IPS-20b (cell line): ENCODE results near the gene GDPD3.
A peak's percentile ranks its signal among the peaks of the same experiment; 100 is the strongest.
"Not testable (repeated sequence)": the region's sequence is repeated elsewhere in the genome, so short reads cannot be mapped to it uniquely, and the experiment has no call there.

Experiments used
- H3K27ac ChIP-seq: one replicate; pipeline ENCODE4 v1.5.1; 2013; ENCODE audit warnings: low read length
- H3K27me3 ChIP-seq: 2 replicates; pipeline ENCODE4 v1.6.1; 2013; ENCODE audit warnings: mild to moderate bottlenecking, low read length, inconsistent platforms; ENCODE audit not compliant: insufficient read depth
- H3K36me3 ChIP-seq: 2 replicates; pipeline ENCODE4 v1.6.1; 2013; ENCODE audit warnings: low read depth, mild to moderate bottlenecking, inconsistent platforms, low read length, moderate library complexity; ENCODE audit not compliant: insufficient read depth
- H3K4me1 ChIP-seq: 2 replicates; pipeline ENCODE4 v1.6.1; 2013; ENCODE audit warnings: mild to moderate bottlenecking, control low read depth, inconsistent platforms, low read length, moderate library complexity; ENCODE audit not compliant: insufficient read depth
- H3K4me3 ChIP-seq: 2 replicates; pipeline ENCODE4 v1.5.1; 2013; ENCODE audit warnings: mild to moderate bottlenecking, low read length, inconsistent platforms
- H3K9ac ChIP-seq: 2 replicates; pipeline ENCODE4 v1.6.1; 2013; ENCODE audit warnings: low read depth, mild to moderate bottlenecking, inconsistent platforms, low read length, moderate library complexity
- H3K9me3 ChIP-seq: 2 replicates; pipeline ENCODE4 v1.6.1; 2013; ENCODE audit warnings: mild to moderate bottlenecking, low read depth, low read length, inconsistent platforms; ENCODE audit not compliant: insufficient read depth

Gene GDPD3

DNA sequence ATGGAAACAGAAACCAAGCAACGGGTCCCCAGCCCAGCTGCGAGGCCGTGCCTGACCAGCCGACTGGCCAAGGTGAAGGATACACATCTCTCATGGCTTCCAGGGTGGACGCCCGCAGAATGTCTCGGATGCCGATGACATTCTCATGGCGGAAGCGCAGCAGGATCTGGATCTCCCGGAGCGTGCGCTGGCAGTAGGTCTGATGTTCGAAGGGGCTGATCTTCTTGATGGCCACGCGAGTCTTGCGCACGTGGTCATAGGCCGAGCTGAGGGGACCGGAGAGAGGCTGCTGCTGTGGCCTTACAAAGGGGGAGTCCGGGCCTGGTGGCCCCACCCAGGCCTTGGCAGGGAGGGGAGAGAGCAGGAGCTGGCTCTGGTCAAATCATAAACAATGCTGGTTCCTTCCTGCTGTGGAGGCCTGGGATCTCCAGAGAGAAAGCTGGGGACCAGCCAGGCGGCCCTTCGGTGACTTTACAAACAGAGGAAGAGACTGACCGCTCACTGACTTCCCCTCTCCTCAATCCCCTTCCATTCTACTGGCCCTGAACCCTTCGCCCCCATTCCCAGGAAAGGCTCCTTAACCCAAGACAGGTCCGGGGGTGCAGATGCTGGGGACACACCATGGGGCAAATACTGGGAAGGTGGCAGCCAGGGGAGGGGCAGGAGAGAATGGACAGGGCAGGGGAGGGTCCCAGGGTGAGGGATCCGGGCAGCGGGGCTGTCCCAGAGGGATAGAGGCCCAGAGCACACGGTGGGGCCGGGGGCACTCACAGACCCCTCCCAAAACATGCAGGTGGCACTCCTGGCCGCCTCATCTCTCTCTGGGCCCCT, 8.6 kb upstream of the GDPD3 start:
- Histone ChIP-seq H3K36me3 (peaks cover 19% of the 10 kb centered on the region), H3K4me1 (peaks cover 3% of the 10 kb centered on the region; the same call in 1 of the 2 replicates), H3K9me3 (no peaks in the 10 kb centered on the region), H3K9ac (peak overlapping the region; percentile 80; the same call in 1 of the 2 replicates), H3K27me3 (no peaks in the 10 kb centered on the region), H3K27ac (no peak overlapping the region), H3K4me3 (peak overlapping the region; percentile 86)

DNA sequence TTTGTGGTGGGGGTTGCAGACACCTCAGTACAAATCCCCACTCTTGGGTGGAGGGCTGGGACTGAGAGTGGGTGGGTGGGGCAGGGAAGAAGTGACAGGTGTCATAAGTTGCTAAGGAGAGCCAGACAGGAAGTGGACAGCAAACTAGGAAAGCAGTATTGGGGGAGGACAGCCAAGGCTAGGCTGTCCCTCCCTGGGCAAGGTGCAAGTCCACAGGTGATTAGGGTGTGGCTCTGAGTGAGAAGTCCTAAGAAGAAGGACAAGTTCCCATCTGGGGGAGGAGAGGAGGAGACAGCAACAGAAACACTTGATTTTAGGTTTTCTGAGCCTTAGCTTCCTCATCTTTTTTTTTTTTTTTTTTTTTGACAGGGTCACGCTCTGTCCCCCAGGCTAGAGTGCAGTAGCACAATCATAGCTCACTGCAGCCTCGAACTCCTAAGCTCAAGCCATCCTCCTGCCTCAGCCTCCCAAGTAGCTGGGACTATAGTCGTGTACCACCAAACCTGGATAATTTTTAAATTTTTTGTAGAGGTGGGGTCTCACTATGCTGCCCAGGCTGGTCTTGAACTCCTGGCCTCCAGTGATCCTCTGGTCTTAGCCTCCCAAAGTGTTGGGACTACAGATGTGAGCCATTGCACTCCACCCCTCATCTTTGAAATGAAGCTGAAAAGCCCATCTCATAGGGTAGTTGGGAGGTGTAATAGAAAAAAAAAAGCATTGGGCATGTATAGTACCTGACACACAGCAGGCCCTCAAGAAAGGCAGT, 7.2 kb upstream of the GDPD3 start:
- no peak overlapping the region for H3K4me3 ChIP-seq
- H3K27ac ChIP-seq: no peak overlapping the region
- H3K9me3 ChIP-seq: no peaks in the 10 kb centered on the region
- peaks cover 23% of the 10 kb centered on the region for H3K36me3 ChIP-seq
- H3K27me3 ChIP-seq: no peaks in the 10 kb centered on the region
- H3K9ac ChIP-seq: no peak overlapping the region
- peaks cover 3% of the 10 kb centered on the region; the same call in 1 of the 2 replicates for H3K4me1 ChIP-seq

DNA sequence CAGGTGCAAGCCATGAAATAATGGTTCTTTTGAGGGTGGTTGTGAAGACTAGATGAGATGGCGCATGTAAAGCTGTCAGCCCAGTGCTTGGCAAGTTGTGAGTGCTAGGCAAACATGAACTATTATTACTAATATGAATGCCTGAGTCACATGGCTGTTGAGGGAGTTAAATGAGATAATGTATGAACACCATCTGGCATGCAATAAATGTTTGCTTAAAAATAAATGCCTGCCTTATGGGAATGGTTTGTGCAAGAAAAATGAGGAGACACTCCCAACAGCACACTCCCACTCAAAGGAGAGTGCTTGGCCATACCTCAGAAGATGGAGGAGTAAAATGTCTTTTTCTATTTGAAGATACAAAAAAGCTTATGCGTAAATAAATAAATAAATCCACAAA, 6.1 kb upstream of the GDPD3 start:
- no peak overlapping the region for H3K9ac ChIP-seq
- no peaks in the 10 kb centered on the region for H3K9me3 ChIP-seq
- H3K27ac ChIP-seq: no peak overlapping the region
- no peak overlapping the region for H3K4me3 ChIP-seq
- peaks cover 27% of the 10 kb centered on the region for H3K36me3 ChIP-seq
- H3K4me1 ChIP-seq: peaks cover 3% of the 10 kb centered on the region; the same call in 1 of the 2 replicates
- no peaks in the 10 kb centered on the region for H3K27me3 ChIP-seq

DNA sequence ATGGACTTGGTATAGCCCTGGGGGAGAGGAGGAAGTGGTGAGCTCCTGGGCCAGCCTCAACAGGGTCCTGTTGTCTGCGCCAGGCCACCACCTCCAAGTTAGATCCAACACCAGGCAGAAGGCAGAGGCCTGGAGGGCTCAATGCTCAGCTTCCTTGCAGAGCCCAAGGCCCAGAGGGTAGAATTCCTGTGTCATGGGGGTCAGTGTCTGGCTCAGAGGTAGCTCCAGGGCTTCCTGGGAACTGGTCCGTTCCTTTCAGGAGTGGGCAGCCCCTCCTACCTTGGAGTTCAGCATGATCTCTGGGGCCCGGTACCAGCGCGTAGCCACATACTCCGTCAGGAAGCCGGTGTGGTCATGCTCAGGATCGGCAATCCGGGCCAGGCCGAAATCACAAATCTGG, 4.4 kb upstream of the GDPD3 start:
- H3K4me1 ChIP-seq: peaks cover 3% of the 10 kb centered on the region; the same call in 1 of the 2 replicates
- H3K9me3 ChIP-seq: no peaks in the 10 kb centered on the region
- H3K9ac ChIP-seq: no peak overlapping the region
- H3K27ac ChIP-seq: no peak overlapping the region
- no peak overlapping the region for H3K4me3 ChIP-seq
- H3K36me3 ChIP-seq: peaks cover 27% of the 10 kb centered on the region
- no peaks in the 10 kb centered on the region for H3K27me3 ChIP-seq

DNA sequence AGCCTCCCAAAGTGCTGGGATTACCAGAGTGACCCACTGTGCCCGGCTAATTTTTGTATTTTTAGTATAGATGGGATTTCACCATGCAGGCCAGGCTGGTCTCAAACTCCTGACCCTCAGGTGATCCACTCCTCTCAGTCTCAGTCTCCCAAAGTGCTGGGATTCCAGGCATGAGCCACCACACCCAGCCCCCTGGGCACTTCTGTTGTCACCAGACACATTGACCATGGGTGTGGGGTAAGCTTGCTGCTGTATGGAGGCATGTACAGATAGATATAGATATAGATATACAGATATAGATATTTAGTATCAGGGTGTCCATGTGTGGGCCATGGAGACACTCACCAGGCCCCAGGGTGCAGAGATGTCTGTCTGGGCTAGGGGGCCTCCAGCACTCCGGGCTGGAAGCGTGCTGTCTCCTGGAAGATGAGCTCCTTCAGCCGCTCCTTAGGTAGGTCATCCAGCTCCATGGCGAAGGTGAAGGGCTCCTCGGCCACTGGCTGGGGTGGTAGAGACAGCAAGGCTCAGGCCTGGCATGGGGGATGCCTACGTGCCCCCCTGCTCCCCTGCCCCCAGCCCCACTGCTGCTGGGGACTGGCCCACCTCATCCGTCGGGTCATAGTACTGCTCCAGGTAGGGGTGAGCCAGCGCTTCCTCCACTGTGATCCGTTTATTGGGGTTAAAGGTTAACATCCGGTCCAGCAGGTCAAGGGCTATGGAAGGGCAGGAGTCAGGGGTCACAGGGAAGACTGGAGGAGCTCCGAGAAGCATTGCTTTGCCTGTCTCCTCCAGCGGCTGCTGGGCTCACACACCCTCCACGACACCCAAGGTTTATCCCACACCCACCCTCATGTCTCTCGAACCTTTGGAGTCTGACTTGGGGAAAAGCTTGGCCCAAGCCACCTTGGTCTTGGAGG, 3.2 kb upstream of the GDPD3 start:
- Histone ChIP-seq H3K9me3 (no peaks in the 10 kb centered on the region), H3K27me3 (no peaks in the 10 kb centered on the region), H3K27ac (no peak overlapping the region), H3K36me3 (peaks cover 27% of the 10 kb centered on the region), H3K4me3 (no peak overlapping the region), H3K9ac (no peak overlapping the region), H3K4me1 (no peaks in the 10 kb centered on the region)

DNA sequence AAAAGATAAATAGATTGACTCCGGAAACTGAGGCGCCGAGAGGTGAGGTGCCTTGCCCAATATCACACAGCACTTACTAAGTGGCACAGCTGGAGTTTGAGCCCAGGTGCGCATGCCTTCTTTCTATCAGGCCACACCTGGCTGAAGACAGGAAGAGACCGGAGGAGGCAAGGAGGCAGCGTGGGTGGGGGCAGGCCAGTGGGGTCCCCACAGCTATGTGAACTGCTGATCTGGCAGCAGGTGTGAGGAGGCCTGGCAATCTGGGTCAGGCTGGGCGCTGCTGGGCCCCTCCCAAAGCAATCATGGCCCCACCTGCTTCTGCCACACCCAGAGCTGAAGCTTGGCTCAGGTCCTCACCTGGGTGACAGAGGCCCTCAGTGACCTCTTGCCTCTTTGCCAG, 1.9 kb upstream of the GDPD3 start:
- Histone ChIP-seq H3K27ac (no peak overlapping the region), H3K27me3 (no peaks in the 10 kb centered on the region), H3K9ac (no peak overlapping the region), H3K36me3 (peaks cover 27% of the 10 kb centered on the region), H3K4me3 (no peak overlapping the region), H3K9me3 (no peaks in the 10 kb centered on the region), H3K4me1 (no peaks in the 10 kb centered on the region)

DNA sequence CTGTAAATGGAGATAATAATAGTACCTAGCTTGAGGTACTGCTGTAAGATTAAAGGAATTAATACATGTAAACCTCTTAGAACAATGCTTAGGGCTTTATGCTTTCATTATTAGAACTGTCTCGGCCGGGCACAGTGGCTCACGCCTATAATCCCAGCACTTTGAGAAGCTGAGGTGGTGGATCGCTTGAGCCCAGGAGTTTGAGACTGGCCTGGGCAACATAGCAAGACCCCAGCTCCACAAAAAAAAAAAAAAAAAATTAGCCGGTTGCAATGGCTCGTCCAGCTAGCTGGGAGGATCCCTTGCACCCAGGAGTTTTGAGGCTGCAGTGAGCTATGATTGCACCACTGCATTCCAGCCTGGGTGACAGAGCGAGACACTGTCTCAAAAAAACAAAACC, 1.5 kb upstream of the GDPD3 start:
- H3K27me3 ChIP-seq, H3K9ac ChIP-seq, H3K4me1 ChIP-seq, H3K9me3 ChIP-seq, H3K4me3 ChIP-seq, H3K27ac ChIP-seq: not testable (repeated sequence)
- peaks cover 27% of the 10 kb centered on the region for H3K36me3 ChIP-seq

DNA sequence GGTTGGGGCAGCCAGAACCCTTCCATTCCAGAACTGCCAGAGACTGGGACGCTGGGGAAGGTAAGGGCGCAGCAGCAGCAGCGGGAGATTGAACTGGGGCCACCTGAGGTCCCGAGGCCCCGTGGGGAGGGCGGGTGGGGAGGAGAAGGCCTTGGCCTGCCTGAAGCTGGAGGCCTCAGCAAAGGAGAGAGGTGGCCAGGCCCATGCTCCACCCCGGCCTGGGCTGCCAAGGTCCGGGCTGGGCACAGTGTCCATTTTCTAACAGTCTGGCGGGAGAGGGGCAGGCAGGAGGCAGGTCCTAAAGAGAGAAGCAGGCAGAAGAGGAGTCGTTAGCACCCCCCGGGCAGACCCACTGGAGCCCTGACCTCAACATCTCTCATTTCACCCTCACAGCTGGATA, 1.1 kb upstream of the GDPD3 start:
- no peak overlapping the region for H3K9ac ChIP-seq
- H3K4me3 ChIP-seq: no peak overlapping the region
- no peaks in the 10 kb centered on the region for H3K9me3 ChIP-seq
- peaks cover 24% of the 10 kb centered on the region for H3K36me3 ChIP-seq
- no peak overlapping the region for H3K27ac ChIP-seq
- H3K27me3 ChIP-seq: no peaks in the 10 kb centered on the region
- H3K4me1 ChIP-seq: no peaks in the 10 kb centered on the region

DNA sequence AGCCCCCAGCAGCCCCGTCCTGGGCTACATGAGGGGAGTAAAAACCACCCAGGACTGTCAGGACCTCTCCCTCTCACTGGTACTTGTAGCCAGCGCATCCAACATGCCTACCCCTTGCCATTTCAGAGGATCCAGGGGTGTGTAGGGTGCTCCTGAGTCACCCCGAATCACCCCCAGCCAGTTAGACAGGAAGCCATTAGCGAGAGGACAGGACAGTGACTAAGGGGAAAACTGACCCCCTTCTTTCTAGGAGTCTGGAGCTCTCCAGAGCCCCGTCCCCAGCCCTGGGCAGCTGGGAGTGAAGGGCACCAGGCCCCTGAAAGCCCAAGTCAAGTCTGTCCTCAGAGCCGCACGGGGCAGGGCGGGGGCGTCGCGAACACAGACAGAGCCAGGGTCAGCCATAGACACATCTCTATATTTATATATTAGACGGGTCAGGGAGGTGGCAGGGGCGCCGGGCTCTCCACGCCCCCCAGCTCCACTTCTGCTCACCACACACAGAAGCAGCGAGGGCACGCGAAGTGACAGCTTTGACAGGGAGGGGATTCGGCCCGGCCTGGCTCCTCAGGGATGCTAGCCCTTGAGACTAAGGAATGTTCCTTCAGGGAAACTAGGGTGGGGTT, 485 bp upstream of the GDPD3 start:
- H3K36me3 ChIP-seq: peaks cover 22% of the 10 kb centered on the region
- no peak overlapping the region for H3K27ac ChIP-seq
- no peak overlapping the region for H3K4me3 ChIP-seq
- no peaks in the 10 kb centered on the region for H3K27me3 ChIP-seq
- H3K4me1 ChIP-seq: no peaks in the 10 kb centered on the region
- H3K9me3 ChIP-seq: no peaks in the 10 kb centered on the region
- H3K9ac ChIP-seq: no peak overlapping the region

DNA sequence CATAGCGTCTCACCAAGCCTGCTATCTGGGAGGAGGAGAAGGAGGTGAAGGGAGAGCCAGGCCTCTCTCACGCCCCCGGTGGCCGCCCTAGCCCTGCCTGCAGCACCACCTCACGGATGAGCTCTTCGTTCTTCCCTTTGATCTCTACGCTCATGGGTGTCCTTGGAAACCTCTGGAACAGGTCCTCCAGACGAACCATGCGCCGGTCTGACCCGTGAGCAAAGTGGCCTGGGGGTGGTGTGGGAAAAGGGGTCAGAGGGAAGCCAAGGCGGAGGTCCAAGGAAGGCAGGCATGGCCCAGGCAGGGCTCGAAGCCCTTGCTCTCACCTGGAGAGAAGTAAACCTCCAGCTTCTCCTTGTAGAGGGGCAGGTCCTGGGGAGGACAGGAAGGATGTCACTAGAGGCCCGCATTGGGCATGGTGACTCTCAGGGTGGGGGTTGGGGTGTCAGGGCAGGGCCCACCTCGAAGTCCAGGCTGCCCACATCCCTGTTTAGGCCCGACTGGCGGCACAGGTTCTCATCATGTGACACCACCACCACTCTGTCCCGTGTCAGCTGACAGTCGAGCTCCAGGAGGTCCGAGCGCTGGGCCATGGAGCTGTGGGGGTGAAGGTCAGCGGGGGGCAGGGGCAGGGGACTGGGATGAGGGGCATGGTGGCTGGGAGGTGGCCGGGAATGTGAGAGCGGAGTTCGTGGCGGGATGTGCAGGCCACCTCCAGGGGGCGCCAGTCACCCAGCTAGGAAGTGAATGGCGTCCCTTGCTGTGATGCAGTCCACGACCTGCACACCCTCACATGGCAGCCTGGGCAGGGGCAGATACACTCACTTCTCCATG, 923 bp downstream of the GDPD3 start:
- H3K27me3 ChIP-seq: no peaks in the 10 kb centered on the region
- H3K27ac ChIP-seq: no peak overlapping the region
- no peak overlapping the region for H3K9ac ChIP-seq
- H3K9me3 ChIP-seq: no peaks in the 10 kb centered on the region
- H3K4me3 ChIP-seq: no peak overlapping the region
- H3K36me3 ChIP-seq: peaks cover 13% of the 10 kb centered on the region
- no peaks in the 10 kb centered on the region for H3K4me1 ChIP-seq
